Stomach (tissue), 9 donors: ENCODE results near the gene IL1RAPL2. TPM values are rescaled to one million over a fixed set of nuclear protein-coding genes. Genes with fewer than 3 reads are reported as not detected.
A peak's percentile ranks its signal among the peaks of the same experiment; 100 is the strongest.

Experiments used
- DNase-seq, 2 donors: peaks; one replicate each; pipeline versions ENCODE4 v3.0.0 to v3.0.0-alpha.2; 2013 to 2019
- H3K27ac ChIP-seq, 5 donors: fragments of 200-600 bp in 4 of 5; sonication (generic) in 4 of 5; one replicate each; pipeline ENCODE4 v1.5.1; 2013 to 2019; ENCODE audit warnings: mild to moderate bottlenecking in 1 of 5, moderate library complexity in 1 of 5
- H3K27me3 ChIP-seq, 3 donors: fragments of 200-600 bp; sonication (generic); one replicate each; pipeline ENCODE4 v1.5.1; 2017 to 2019; ENCODE audit warnings: mixed run types in 1 of 3
- H3K36me3 ChIP-seq, 4 donors: fragments of 200-600 bp; sonication (generic); 1 replicate in 3 of 4; 2 replicates in 1 of 4; pipeline ENCODE4 v1.5.1; 2016 to 2019
- H3K4me1 ChIP-seq, 4 donors: fragments of 200-600 bp; sonication (generic); one replicate each; pipeline ENCODE4 v1.5.1; 2016 to 2019
- H3K4me3 ChIP-seq, 4 donors: fragments of 200-600 bp; sonication (generic) in 3 of 4; one replicate each; pipeline ENCODE4 v1.5.1; 2016 to 2019; ENCODE audit warnings: mild to moderate bottlenecking in 1 of 4
- H3K9me3 ChIP-seq, 4 donors: fragments of 200-600 bp; sonication (generic); one replicate each; pipeline ENCODE4 v1.5.1; 2016 to 2019
- CTCF ChIP-seq, 7 experiments: fragments of 450-650 bp in 4 of 7; fragments of 200-600 bp in 3 of 7; sonication (generic) in 3 of 7; IDR thresholded peaks; one replicate each; pipeline ENCODE4 v1.5.1; 2016 to 2019; ENCODE audit warnings: antibody characterized with exemption in 7 of 7, control low read depth in 2 of 7, mild to moderate bottlenecking in 1 of 7
- EP300 ChIP-seq: sonication (generic); formaldehyde crosslinking; IDR thresholded peaks from one replicate; pipeline ENCODE4 v1.6.1; 2017; ENCODE audit warnings: antibody characterized with exemption
- POLR2A ChIP-seq, 4 donors: fragments of 450-650 bp; IDR thresholded peaks; one replicate each; pipeline ENCODE4 v1.6.1; 2016; ENCODE audit warnings: antibody characterized with exemption in 4 of 4, control low read depth in 2 of 4, mild to moderate bottlenecking in 1 of 4, moderate library complexity in 1 of 4
- POLR2AphosphoS5 ChIP-seq, 3 donors: sonication (generic); formaldehyde crosslinking; IDR thresholded peaks; one replicate each; pipeline ENCODE4 v1.6.1; 2016; ENCODE audit warnings: antibody characterized with exemption in 3 of 3
- WGBS, 5 donors: extraction: QIAGEN DNeasy Blood & Tissue Kit in 3 of 5; methylation state at CpG; one replicate each; pipeline versions ENCODE4 v1.1.5 to v1.1.7; 2013 to 2018; 5-methylcytosine and 5-hydroxymethylcytosine counted together
- intact Hi-C: fragments of 100-400 bp; cut with DNase I; formaldehyde crosslinking; loops from one replicate; pipeline ENCODE4 v1.15.1; 2023; ENCODE audit warnings: low total_unique reads
- polyA plus RNA-seq, 3 donors: library from polyadenylated mRNA; stranded (reverse); fragments of 200-250 nt; gene quantifications; one replicate each; pipeline ENCODE4 v1.2.3, GENCODE V29; 2013
- total RNA-seq, 5 donors: library from RNA; depleted of rRNA; stranded (reverse); fragments of >200 nt; gene quantifications; one replicate each; pipeline versions ENCODE4 v1.1.0 to v1.2.3, GENCODE V29; 2014 to 2016
- donor health status: healthy with polysubstance abuse.
- donor health status: Bipolar disorder and iron deficiency.
- donor health status: healthy.

Gene IL1RAPL2
- total and polyA plus RNA-seq, 8 donors, result 1.1 TPM; not detected in 7

GRCh38 chrX:105608745-105609144 is 1042.7 kb downstream of the IL1RAPL2 start:
- TF ChIP-seq CTCF (IDR thresholded peaks at IDR 0.05), result no peak
- TF ChIP-seq POLR2AphosphoS5 (IDR thresholded peaks at IDR 0.05), result no peak
- no peak for TF ChIP-seq EP300
- no peak for TF ChIP-seq POLR2A (IDR thresholded peaks at IDR 0.05)

GRCh38 chrX:105609530-105609929 is 1043.5 kb downstream of the IL1RAPL2 start:
- no peaks in the 10 kb centered on the region for H3K36me3 ChIP-seq
- intact Hi-C loops, result no loop called here
- no peak overlapping the region for H3K4me3 ChIP-seq
- H3K4me1 ChIP-seq, result no peaks in the 10 kb centered on the region
- H3K27ac ChIP-seq, result no peak overlapping the region
- DNase-seq, result no peak
- TF ChIP-seq POLR2AphosphoS5 (IDR thresholded peaks at IDR 0.05) (no peak), POLR2A (IDR thresholded peaks at IDR 0.05) (no peak), CTCF (IDR thresholded peaks at IDR 0.05) (no peak), EP300 (no peak)
- H3K27me3 ChIP-seq, result peaks cover 0 to 4% (median 0%) of the 10 kb centered on the region in 3 donors
- peaks cover 0 to 6% (median 0%) of the 10 kb centered on the region in 4 donors for H3K9me3 ChIP-seq
- 65 to 92% (median 82%) methylated on average over 3 of the region's 3 CpGs for WGBS, 5 donors

More at GRCh38 chrX:105608745-105609144, 1042.7 kb downstream of the IL1RAPL2 start:
- Histone ChIP-seq H3K36me3 (no peaks in the 10 kb centered on the region), H3K27me3 (peaks cover 0 to 4% (median 0%) of the 10 kb centered on the region in 3 donors), H3K4me3 (no peak overlapping the region), H3K9me3 (peaks cover 0 to 6% (median 0%) of the 10 kb centered on the region in 4 donors), H3K27ac (no peak overlapping the region), H3K4me1 (no peaks in the 10 kb centered on the region)
- DNase-seq, result no peak
- intact Hi-C loops, result no loop called here
- WGBS, 5 donors, result 47 to 72% (median 66%) methylated on average over 2 of the region's 2 CpGs

DNA sequence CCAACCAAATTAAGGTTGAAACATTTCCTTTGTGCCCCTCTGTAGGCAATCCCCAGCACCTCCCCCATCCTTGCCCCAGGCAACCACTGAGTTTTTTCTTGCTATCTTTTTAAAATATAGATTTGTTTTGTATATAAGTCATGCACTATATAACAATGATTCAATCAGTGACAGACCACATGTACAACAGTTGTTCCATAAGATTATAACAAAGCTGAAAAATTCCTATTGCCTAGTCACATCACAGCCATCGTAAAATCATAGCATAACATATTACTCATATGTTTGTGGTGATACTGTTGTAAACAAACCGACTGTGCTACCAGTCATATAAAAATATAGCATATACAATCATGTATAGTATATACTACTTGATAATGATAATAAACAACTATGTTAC is 1044.4 kb downstream of the IL1RAPL2 start:
- peaks cover 0 to 4% (median 0%) of the 10 kb centered on the region in 3 donors for H3K27me3 ChIP-seq
- H3K27ac ChIP-seq, result no peak overlapping the region
- TF ChIP-seq CTCF (IDR thresholded peaks at IDR 0.05) (no peak), EP300 (no peak), POLR2A (IDR thresholded peaks at IDR 0.05) (no peak), POLR2AphosphoS5 (IDR thresholded peaks at IDR 0.05) (no peak)
- H3K4me1 ChIP-seq, result no peaks in the 10 kb centered on the region
- no peak overlapping the region for H3K4me3 ChIP-seq
- 57 to 79% (median 71%) methylated on average over 2 of the region's 2 CpGs for WGBS, 5 donors
- intact Hi-C loops, result no loop called here
- DNase-seq, result no peak
- H3K9me3 ChIP-seq, result peaks cover 0 to 4% (median 0%) of the 10 kb centered on the region in 4 donors
- no peaks in the 10 kb centered on the region for H3K36me3 ChIP-seq

- H3K27ac ChIP-seq, result no peak overlapping the region
- H3K27me3 ChIP-seq, result no peaks in the 10 kb centered on the region
- 44 to 72% (median 53%) methylated on average over 3 of the region's 3 CpGs for WGBS, 5 donors
- no peak for TF ChIP-seq EP300
- DNase-seq, result peak in 1 of 2 donors; percentile 2
- no peaks in the 10 kb centered on the region for H3K9me3 ChIP-seq
- H3K36me3 ChIP-seq, result no peaks in the 10 kb centered on the region
- intact Hi-C loops, result no loop called here
- no peaks in the 10 kb centered on the region for H3K4me1 ChIP-seq
- H3K4me3 ChIP-seq, result no peak overlapping the region
Observed at GRCh38 chrX:105618393-105619101, 1052.5 kb downstream of the IL1RAPL2 start.

DNA sequence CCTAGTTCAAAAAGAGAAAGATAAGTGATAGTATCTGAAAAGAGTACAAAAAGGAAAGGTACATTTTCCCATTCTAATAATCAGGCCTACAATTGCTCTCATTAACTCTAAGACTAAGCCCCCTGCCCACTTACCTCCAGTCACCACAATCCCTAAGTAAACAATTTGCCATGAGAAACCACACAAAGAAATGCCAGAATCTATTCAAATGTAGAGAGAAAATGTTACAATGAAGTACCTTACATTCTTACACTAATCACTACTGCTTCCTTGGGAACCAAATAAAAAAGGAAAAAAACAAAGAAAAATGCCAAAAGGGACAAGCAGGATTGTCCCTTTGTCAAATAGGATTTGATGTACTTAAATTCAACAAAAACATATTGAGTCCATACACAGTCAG is 1068.2 kb downstream of the IL1RAPL2 start:
- H3K4me3 ChIP-seq, result no peak overlapping the region
- no peaks in the 10 kb centered on the region for H3K27me3 ChIP-seq
- no peak for DNase-seq
- TF ChIP-seq POLR2A (IDR thresholded peaks at IDR 0.05) (no peak), EP300 (no peak), POLR2AphosphoS5 (IDR thresholded peaks at IDR 0.05) (no peak), CTCF (IDR thresholded peaks at IDR 0.05) (no peak)
- intact Hi-C loops, result no loop called here
- H3K36me3 ChIP-seq, result no peaks in the 10 kb centered on the region
- H3K4me1 ChIP-seq, result no peaks in the 10 kb centered on the region
- H3K27ac ChIP-seq, result no peak overlapping the region
- no peaks in the 10 kb centered on the region for H3K9me3 ChIP-seq
